Esophagus squamous epithelium (tissue), 4 donors: ENCODE results near the gene CPE.

Experiments
- POLR2A ChIP-seq, 4 donors: fragments of 450-650 bp; IDR thresholded peaks; one replicate each; pipeline ENCODE4 v1.6.1; 2017; ENCODE audit warnings: antibody characterized with exemption in 4 of 4, mild to moderate bottlenecking in 4 of 4, moderate library complexity in 3 of 4
- TF ChIP-seq, protein P1 (sequence below), 6 experiments: fragments of 450-650 bp in 4 of 6; fragments of 200-600 bp in 2 of 6; sonication (generic) in 2 of 6; IDR thresholded peaks; one replicate each; pipeline ENCODE4 v1.5.1; 2016 to 2019; ENCODE audit warnings: antibody characterized with exemption in 6 of 6, mild to moderate bottlenecking in 4 of 6, moderate library complexity in 4 of 6

DNA sequence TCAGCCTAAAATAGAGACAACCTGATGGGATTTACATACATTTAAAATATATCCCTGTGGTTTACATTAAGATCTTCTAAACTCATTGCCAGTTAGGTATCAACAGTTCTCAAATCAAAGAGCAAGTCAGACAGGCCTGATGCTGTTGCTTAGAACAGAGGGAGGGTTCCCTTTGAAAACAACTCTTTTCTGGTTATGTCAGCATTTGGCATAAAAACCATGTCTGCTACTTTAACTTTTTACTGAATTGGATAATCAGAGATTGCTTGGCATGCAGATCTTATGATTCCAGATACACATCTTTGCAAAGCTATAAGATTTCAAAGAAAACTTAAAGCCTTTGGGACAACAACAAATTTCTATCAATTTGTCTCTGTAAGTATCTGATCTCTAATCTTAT, 140.8 kb downstream of the CPE start:
- no peak for TF ChIP-seq POLR2A (IDR thresholded peaks at IDR 0.05)
- TF ChIP-seq, protein P1, sequence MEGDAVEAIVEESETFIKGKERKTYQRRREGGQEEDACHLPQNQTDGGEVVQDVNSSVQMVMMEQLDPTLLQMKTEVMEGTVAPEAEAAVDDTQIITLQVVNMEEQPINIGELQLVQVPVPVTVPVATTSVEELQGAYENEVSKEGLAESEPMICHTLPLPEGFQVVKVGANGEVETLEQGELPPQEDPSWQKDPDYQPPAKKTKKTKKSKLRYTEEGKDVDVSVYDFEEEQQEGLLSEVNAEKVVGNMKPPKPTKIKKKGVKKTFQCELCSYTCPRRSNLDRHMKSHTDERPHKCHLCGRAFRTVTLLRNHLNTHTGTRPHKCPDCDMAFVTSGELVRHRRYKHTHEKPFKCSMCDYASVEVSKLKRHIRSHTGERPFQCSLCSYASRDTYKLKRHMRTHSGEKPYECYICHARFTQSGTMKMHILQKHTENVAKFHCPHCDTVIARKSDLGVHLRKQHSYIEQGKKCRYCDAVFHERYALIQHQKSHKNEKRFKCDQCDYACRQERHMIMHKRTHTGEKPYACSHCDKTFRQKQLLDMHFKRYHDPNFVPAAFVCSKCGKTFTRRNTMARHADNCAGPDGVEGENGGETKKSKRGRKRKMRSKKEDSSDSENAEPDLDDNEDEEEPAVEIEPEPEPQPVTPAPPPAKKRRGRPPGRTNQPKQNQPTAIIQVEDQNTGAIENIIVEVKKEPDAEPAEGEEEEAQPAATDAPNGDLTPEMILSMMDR (IDR thresholded peaks at IDR 0.05), result no peak
